OCI-LY7 (cell line): Measurements from ENCODE around the gene POLR1H.

ENCODE experiments used
- EZH2phosphoT487 ChIP-seq: fragments of 200-600 bp; sonication (generic); IDR thresholded peaks from 2 replicates; pipeline ENCODE4 v1.6.1; 2018; ENCODE audit warnings: low read depth, borderline replicate concordance, mild to moderate bottlenecking, mixed run types, antibody characterized with exemption, low read length, moderate library complexity, mixed read lengths
- TF ChIP-seq, protein P1 (sequence below): fragments of 200-600 bp; sonication (generic); conservative IDR thresholded peaks from 2 replicates; pipeline ENCODE4 v1.5.1; 2014; ENCODE audit warnings: mild to moderate bottlenecking, antibody characterized with exemption, low read length, moderate library complexity, mixed read lengths

DNA sequence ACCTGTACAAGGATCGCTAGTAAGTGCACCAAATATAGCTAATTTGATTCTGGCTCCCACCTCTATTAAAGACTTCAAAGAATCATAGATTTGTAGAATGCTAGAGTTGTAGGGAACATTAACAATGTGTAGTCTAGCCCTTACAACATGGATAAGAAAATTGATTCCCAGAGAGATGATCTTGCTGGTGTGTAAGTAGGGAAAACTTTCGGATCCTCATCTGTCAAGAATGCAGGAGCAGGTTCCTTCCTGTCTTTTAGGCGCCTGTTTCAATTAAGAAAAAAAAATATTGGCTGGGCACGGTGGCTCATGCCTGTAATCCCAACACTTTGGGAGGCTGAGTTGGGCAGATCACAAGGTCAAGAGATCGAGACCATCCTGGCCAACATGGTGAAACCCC lies 26.8 kb downstream of the POLR1H start:
- TF ChIP-seq, protein P1, sequence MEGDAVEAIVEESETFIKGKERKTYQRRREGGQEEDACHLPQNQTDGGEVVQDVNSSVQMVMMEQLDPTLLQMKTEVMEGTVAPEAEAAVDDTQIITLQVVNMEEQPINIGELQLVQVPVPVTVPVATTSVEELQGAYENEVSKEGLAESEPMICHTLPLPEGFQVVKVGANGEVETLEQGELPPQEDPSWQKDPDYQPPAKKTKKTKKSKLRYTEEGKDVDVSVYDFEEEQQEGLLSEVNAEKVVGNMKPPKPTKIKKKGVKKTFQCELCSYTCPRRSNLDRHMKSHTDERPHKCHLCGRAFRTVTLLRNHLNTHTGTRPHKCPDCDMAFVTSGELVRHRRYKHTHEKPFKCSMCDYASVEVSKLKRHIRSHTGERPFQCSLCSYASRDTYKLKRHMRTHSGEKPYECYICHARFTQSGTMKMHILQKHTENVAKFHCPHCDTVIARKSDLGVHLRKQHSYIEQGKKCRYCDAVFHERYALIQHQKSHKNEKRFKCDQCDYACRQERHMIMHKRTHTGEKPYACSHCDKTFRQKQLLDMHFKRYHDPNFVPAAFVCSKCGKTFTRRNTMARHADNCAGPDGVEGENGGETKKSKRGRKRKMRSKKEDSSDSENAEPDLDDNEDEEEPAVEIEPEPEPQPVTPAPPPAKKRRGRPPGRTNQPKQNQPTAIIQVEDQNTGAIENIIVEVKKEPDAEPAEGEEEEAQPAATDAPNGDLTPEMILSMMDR: no peak
- TF ChIP-seq EZH2phosphoT487: no peak
